Hepatocyte (in vitro differentiated cells): ENCODE measurements around the gene SPECC1.

ENCODE experiments used
- CTCF ChIP-seq: fragments of 200-600 bp; sonication (generic); IDR thresholded peaks from 2 replicates; pipeline ENCODE4 v1.5.1; 2016; ENCODE audit warnings: antibody characterized with exemption, mild to moderate bottlenecking; ENCODE audit not compliant: poor library complexity
- EZH2 ChIP-seq: fragments of 200-600 bp; sonication (generic); IDR thresholded peaks from 2 replicates; pipeline ENCODE4 v1.6.1; 2016; ENCODE audit warnings: antibody characterized with exemption, mild to moderate bottlenecking, borderline replicate concordance
- EZH2phosphoT487 ChIP-seq: fragments of 200-600 bp; sonication (generic); IDR thresholded peaks from one replicate; pipeline ENCODE4 v1.6.1; 2018; ENCODE audit warnings: antibody characterized with exemption, mild to moderate bottlenecking, low read depth, moderate library complexity; ENCODE audit not compliant: unreplicated experiment, severe bottlenecking

- no peak for TF ChIP-seq CTCF
- TF ChIP-seq EZH2 = no peak
- TF ChIP-seq EZH2phosphoT487 = no peak
Measured at GRCh38 chr17:20235747-20236146, 226.6 kb downstream of the SPECC1 start.
